GM21423 (cell line): Measurements from ENCODE around the gene TMEM239.
"Not testable (repeated sequence)": the region's sequence is repeated elsewhere in the genome, so short reads cannot be mapped to it uniquely, and the experiment has no call there.

Experiments
- ATAC-seq: cut with Tn5 transposase; IDR thresholded peaks from one replicate; pipeline ENCODE4 v1.9.1; 2021; ENCODE audit warnings: mild to moderate bottlenecking, moderate library complexity; ENCODE audit not compliant: unreplicated experiment

Gene TMEM239

DNA sequence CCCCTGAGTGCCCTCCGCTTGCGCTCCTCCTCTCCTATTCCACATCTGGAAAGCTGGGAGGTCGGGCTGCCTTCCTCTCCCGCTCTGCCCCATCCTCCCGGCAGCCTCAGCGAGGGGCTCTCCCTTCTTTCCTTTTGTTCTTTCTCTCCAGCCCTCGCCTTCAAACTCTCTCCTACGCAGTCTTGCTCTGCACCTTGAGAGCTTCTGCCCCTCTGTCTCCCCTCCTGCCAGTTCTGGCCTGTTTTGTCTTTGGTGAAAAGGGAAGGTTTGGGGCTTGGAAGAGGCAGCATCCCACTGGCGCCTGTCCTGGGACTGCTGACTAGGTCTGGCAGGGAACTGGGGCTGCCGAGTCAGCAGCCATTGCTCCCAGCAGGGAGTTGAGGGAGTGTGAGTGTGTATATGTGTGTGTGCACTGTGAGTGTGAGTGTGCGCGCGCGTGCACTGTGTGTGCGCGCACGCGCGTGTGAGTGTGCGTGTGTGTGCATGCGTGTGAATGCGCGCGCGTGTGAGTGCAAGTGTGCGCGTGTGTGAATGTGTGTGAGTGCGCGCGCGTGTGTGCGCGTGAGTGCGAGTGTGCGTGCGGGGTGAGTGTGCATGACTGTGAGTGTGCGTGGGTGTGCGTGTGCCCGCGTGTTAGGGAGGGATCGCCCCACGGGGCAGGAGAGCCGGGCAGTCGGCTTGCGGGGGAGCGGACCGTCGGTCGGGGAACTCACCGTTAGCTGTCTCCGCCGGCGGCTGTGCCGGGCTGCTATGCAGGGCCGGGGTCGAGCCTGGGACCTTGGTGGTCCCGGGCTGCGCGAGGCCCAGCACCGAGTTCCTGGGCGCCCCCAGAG is 16.3 kb upstream of the TMEM239 start:
- ATAC-seq: peak; percentile 24

DNA sequence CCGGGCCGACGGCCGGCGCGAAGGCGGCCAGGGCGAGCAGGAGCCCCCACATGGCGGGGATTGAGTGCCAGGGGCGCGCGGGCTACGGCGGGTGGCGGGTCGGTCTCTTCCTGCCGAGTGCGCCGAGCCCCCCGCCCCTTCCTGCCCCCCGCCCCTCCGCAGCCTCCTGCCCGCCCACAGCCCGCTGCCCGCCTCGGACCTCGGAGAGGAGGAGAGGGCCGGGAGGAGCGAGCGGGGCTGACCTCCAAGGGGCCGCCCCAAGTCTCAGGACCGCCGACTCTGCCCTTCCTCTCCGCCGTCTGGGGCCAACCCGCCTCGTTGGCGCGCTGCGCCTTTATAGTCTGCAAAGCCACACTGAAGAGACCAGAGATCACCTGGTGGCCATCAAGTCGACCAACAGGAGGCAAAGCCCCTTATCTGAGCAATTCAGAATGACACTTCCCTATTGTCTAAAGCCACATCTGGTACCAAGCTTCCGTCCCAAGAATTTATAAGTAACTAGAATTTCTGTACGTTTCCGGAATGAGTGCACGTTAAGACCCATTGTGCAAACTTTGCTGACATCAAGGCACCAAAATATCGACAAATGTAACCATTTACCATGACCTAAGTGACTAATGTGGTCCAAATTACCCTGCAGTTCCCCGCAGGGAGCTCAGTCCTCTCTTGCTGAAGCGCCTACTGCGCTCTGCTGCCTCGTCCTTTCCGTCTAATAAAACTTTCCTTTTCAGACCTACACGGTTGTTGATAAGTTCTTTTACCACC is 15.5 kb upstream of the TMEM239 start, which contains the start of gene CPXM1:
CPXM1 (minus strand) TSS at position 107 of the 765 bp plus-strand sequence; CDS start at position 52, 55 bp downstream.
- ATAC-seq: peak; percentile 61

GRCh38 chr20:2801286-2801728 is 14.9 kb upstream of the TMEM239 start:
- ATAC-seq: no peak

DNA sequence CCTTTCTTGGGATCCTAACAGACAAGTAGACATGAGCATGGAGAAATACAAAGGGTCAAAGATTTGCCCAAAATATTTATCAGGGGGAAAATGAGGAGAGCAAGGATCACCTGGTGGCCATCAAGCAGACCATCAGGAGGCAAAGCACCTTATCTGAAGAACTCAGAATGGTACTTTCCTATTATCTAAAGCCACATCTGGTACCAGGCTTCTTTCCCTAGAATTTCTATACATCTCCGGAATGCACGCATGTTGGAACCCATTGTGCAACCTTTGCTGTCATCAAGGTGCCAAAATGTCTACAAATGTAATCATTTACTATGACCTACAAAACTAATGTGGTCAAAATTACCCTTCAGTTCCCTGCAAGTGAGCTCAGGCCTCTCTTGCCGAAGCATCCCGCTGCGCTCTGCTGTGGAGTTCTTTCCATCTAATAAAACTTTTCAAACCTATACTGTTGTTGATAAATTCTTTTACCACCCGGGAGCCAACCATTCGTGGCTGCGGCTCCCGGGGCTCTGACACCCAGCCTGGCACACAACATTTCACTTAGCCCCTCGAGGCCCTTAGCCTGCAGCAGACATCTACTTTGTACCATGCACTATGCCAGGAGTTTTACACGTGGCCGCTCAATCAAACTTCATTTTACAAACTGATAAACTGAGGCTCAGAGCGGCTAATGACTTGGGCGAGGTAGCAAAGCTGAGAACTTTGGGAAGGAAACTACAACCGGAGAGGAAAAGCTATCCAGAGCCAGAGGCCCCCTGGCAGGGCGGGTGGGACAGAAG is 11.9 kb upstream of the TMEM239 start:
- no peak for ATAC-seq

DNA sequence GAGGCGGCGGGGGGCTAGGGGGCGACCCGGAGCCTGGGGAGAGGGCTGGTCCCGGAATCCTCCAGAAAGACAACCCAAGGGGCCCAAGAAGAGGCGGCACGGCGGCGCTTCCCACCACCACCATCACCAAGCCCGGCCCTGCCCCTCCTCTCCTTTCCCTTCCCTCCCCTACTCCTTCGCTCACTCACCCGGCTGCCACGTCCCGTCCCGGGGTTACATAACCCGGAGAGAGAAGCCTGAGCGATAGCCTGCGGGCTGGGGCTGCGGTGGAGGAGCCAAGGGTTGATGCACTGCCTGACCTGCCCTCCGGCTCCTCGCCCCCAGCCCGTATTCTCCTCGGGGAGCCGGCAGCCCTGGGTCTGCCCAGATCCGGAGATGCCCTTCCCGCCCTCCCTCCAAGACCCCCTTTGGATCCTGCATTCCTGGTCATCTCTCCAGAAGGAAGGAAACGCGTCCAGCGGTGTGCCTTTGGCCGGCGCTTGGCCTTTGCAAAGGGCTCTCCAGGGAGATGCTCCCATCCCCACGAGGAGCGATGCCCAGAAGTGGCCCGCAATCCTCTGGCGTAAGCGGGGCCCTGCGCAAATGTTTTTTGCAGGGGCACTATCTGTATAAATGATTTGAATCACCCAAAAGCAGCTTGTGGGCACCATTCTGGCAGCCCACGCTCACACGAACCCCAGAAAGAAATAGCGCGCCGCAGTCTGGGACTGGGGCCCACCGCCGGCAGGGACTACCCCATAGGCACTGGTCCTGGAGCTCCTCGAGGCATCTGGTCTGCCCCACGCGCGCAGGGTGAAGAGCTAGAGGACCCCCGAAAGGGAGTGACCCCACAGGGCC is 11.1 kb upstream of the TMEM239 start:
- no peak for ATAC-seq

- ATAC-seq: no peak
These were observed 10.3 kb upstream of the TMEM239 start for GRCh38 chr20:2805689-2806350.

DNA sequence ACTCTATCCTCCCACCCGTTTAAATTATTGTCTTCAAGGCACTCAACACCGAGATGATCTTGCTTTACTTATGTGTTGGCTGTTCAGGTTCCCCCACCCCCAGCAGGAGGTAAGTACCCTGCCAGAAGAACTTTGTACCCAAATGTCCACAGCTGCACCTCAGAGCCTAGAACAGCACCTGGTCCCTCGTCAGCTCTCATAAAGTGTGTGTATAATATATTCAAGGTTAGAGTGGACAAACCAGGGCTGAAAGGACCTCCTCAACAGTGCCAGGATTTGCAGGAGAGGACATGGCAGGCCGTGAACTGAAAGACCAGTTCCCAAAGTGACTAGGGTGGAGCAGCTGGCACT is 9.8 kb upstream of the TMEM239 start:
- no peak for ATAC-seq

DNA sequence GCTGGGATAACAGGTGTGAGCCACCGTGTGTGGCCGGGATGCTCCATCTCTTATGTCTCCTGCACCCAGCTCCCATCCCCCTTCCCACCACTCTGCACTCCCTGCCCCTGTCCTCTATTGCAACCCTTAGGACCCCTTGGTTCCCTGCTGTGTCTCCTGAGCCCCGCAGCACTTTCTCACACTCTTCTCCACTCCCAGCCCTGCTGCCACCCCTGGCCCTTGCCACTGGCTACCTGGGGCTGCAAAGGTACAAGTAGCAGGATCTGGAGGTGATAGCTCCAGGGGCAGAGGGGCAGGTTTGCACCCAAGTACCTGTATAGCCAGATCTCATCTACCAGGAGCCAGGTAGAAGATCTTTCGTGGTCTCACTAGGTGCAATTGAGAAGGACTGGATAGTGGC is 9.1 kb upstream of the TMEM239 start:
- ATAC-seq: no peak

DNA sequence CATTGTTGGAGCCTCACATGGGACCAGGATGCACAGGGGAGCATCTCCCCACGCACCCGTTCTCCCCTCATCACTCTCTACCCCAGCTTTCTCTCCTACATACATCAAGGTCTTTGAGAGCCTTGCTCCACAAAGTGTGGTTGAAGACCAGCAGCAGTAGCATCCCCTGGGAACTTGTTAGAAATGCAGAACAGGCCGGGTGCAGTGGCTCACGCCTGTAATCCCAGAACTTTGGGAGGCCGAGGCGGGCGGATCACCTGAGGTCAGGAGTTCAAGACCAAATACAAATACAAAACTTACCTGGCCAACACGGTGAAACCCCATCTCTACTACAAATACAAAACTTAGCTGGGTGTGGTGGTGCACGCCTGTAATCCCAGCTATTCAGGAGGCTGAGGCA is 8.2 kb upstream of the TMEM239 start:
- ATAC-seq: not testable (repeated sequence)

GRCh38 chr20:2809690-2810089 is 6.5 kb upstream of the TMEM239 start:
- no peak for ATAC-seq

DNA sequence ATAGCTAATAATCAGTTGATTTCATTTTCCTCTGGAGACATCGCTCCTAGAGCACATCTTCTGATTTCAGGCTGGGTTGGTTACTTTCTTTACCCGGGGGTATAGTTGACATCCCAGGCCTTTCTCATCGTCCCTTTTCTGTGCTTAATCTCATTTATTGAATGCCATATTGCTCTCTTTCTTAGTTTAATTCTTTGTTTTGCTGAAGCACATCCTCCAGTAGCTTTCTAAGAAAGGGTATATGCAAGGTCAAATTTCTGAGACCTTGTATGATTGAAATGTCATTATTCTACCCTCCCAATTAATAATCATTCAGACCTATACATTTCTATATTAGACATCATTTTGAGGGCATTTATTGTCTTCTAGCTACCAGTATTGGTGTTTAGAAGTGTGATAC is 4.0 kb upstream of the TMEM239 start:
- ATAC-seq: no peak

- no peak for ATAC-seq
These were observed 2.1 kb upstream of the TMEM239 start for GRCh38 chr20:2814076-2814475.

GRCh38 chr20:2814587-2815051 is 1.5 kb upstream of the TMEM239 start, which contains the start of gene C20orf141:
Gene C20orf141, plus strand, starts transcription at chr20:2814987. Its CDS starts 198 bp downstream, at chr20:2815185.
- ATAC-seq: no peak

GRCh38 chr20:2815242-2815900 is 793 bp upstream of the TMEM239 start:
- ATAC-seq: no peak

GRCh38 chr20:2816583-2817340 is 598 bp downstream of the TMEM239 start:
- ATAC-seq: no peak

DNA sequence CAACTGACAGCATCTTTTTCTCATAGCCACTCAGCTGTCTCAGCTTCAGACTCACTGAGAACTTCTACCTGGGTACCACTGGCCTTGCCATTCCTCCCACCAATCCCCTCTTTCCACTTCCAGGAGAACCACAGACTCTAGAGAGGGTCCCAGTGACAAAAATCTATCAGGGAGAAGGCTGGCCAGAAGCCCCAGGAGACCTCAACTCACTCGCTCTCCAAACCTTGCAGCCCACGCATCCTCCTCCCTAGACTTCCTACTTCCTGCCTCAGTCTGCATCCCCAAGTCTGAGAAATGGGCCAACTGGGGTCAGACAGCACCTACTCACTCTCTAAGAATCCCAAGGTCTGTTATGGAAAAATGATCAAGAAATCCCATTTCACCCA is 1.2 kb downstream of the TMEM239 start:
- no peak for ATAC-seq

GRCh38 chr20:2817891-2818595 is 1.9 kb downstream of the TMEM239 start:
- no peak for ATAC-seq
